ENCODE measurements around the gene AGO4. TPM values are rescaled to one million over a fixed set of nuclear protein-coding genes. Genes with fewer than 3 reads are reported as not detected.

Gene AGO4
- total and polyA plus RNA-seq, 2 of the 4 experiments (the other 2 are of a cell fraction) = 8.2 to 9.2 TPM

DNA sequence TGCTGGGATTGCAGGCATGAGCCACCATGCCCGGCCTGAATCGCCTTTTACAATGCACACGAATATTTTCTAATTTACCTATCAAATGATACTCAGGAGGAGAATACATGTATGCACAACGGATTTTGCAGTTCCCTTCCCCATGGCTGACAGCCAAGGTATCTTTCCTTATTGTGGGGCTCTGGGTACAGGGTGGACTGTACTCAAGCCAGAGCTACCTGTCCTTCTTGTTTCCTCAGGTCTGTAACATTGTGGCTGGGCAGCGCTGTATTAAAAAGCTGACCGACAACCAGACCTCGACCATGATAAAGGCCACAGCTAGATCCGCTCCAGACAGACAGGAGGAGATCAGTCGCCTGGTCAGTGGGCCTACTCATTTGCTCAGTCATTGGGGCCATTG is 93.4 kb downstream of the AGO4 start:
- no peak overlapping the region for H3K56ac ChIP-seq (ENCODE audit: extremely low read depth, insufficient read depth, low read length)

More for the DNA sequence above, 93.4 kb downstream of the AGO4 start:
- 100% methylated on average over 4 of the region's 9 CpGs; no CpG with 5 or more reads in 1 of the 2 experiments for WGBS, 2 experiments (ENCODE audit: extremely low coverage in 2 of 2, insufficient read length in 1 of 2)
- Histone ChIP-seq H3K36me3 (ENCODE audit: control insufficient read depth, insufficient read depth, low read length) (peaks cover 24% of the 10 kb centered on the region), H2AFZ (replicated peaks; ENCODE audit: low read length, poor library complexity) (no peak overlapping the region), H3K18ac (ENCODE audit: low read depth, low read length) (no peak overlapping the region), H4K91ac (ENCODE audit: insufficient read depth, low read depth, low read length) (no peak overlapping the region), H3K4ac (ENCODE audit: low read depth, low read length) (no peak overlapping the region), H2BK15ac (ENCODE audit: low read depth, low read length) (no peak overlapping the region), H2BK5ac (ENCODE audit: low read depth, low read length, poor library complexity, severe bottlenecking) (no peak overlapping the region), H3K9me1 (ENCODE audit: insufficient read depth, low read length) (peaks cover 7% of the 10 kb centered on the region), H3K4me2 (ENCODE audit: low read depth, low read length) (no peak overlapping the region), H3K14ac (replicated peaks; ENCODE audit: low read depth, low read length) (no peak overlapping the region), H3K4me1 (ENCODE audit: control insufficient read depth, insufficient read depth, low read length) (no peaks in the 10 kb centered on the region), H3K4me3 (ENCODE audit: insufficient read depth, low read depth, low read length) (no peak overlapping the region), H3K9ac (ENCODE audit: low read depth, low read length) (no peak overlapping the region), H3K27me3 (ENCODE audit: control insufficient read depth, insufficient read depth, low read length) (no peaks in the 10 kb centered on the region), H3K23ac (ENCODE audit: low read depth, low read length) (no peak overlapping the region), H2AK9ac (replicated peaks; ENCODE audit: low read depth, low read length, poor library complexity) (no peak overlapping the region), H3K9me3 (ENCODE audit: control insufficient read depth, insufficient read depth, low read length) (no peaks in the 10 kb centered on the region), H4K5ac (ENCODE audit: low read depth, low read length) (no peak overlapping the region), H4K20me1 (ENCODE audit: insufficient read depth, low read length) (no peaks in the 10 kb centered on the region), H2BK20ac (ENCODE audit: low read depth, low read length) (no peak overlapping the region), H3K27ac (ENCODE audit: insufficient read depth, low read length) (no peak overlapping the region), H2BK120ac (ENCODE audit: low read depth, low read length) (no peak overlapping the region), H3K79me1 (ENCODE audit: low read depth in 1 of 2, low read length in 2 of 2) (no peaks in the 10 kb centered on the region), H4K8ac (ENCODE audit: low read depth in 2 of 2, low read length in 2 of 2) (no peak overlapping the region), H2AK5ac (ENCODE audit: low read depth, low read length) (no peak overlapping the region)
- dilution Hi-C loops (cut with HindIII; ENCODE audit: low sequenced_read_pairs, unreplicated experiment) = no loop called here
- intact Hi-C loops (cut with micrococcal nuclease) = no loop called here
- in situ Hi-C loops (cut with MboI; ENCODE audit: low sequenced_read_pairs) = no loop called here
- ChIA-PET POLR2A (ENCODE audit: unreplicated experiment) (no interaction called here), CTCF (no interaction called here)
- TF ChIP-seq, protein P1, sequence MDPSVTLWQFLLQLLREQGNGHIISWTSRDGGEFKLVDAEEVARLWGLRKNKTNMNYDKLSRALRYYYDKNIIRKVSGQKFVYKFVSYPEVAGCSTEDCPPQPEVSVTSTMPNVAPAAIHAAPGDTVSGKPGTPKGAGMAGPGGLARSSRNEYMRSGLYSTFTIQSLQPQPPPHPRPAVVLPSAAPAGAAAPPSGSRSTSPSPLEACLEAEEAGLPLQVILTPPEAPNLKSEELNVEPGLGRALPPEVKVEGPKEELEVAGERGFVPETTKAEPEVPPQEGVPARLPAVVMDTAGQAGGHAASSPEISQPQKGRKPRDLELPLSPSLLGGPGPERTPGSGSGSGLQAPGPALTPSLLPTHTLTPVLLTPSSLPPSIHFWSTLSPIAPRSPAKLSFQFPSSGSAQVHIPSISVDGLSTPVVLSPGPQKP (IDR thresholded peaks at IDR 0.05; ENCODE audit: borderline replicate concordance, low read depth, low read length) = no peak
- TF ChIP-seq, protein P2, sequence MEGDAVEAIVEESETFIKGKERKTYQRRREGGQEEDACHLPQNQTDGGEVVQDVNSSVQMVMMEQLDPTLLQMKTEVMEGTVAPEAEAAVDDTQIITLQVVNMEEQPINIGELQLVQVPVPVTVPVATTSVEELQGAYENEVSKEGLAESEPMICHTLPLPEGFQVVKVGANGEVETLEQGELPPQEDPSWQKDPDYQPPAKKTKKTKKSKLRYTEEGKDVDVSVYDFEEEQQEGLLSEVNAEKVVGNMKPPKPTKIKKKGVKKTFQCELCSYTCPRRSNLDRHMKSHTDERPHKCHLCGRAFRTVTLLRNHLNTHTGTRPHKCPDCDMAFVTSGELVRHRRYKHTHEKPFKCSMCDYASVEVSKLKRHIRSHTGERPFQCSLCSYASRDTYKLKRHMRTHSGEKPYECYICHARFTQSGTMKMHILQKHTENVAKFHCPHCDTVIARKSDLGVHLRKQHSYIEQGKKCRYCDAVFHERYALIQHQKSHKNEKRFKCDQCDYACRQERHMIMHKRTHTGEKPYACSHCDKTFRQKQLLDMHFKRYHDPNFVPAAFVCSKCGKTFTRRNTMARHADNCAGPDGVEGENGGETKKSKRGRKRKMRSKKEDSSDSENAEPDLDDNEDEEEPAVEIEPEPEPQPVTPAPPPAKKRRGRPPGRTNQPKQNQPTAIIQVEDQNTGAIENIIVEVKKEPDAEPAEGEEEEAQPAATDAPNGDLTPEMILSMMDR (conservative IDR thresholded peaks at IDR 0.05; ENCODE audit: low read depth, low read length) = no peak
- TF ChIP-seq MXI1 (IDR thresholded peaks at IDR 0.05; ENCODE audit: borderline replicate concordance, low read depth, low read length) = no peak
- no peak for TF ChIP-seq FOS (IDR thresholded peaks at IDR 0.05; ENCODE audit: low read depth, low read length)
- no peak for TF ChIP-seq POLR2A (IDR thresholded peaks at IDR 0.05; ENCODE audit: low read depth, low read length)
- TF ChIP-seq MAZ (IDR thresholded peaks at IDR 0.05; ENCODE audit: borderline replicate concordance, low read depth, low read length) = no peak
- no peak for TF ChIP-seq BHLHE40 (IDR thresholded peaks at IDR 0.05; ENCODE audit: low read depth, low read length)
- TF ChIP-seq NFE2L2 (IDR thresholded peaks at IDR 0.05; ENCODE audit: low read depth, low read length) = no peak
- TF ChIP-seq CEBPB (IDR thresholded peaks at IDR 0.05; ENCODE audit: low read depth, low read length) = no peak
- TF ChIP-seq, protein P3, sequence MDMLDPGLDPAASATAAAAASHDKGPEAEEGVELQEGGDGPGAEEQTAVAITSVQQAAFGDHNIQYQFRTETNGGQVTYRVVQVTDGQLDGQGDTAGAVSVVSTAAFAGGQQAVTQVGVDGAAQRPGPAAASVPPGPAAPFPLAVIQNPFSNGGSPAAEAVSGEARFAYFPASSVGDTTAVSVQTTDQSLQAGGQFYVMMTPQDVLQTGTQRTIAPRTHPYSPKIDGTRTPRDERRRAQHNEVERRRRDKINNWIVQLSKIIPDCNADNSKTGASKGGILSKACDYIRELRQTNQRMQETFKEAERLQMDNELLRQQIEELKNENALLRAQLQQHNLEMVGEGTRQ (IDR thresholded peaks at IDR 0.05; ENCODE audit: low read depth, low read length) = no peak
- no peak for TF ChIP-seq RAD21 (IDR thresholded peaks at IDR 0.05; ENCODE audit: low read length)
- no peak for TF ChIP-seq SMC3 (IDR thresholded peaks at IDR 0.05; ENCODE audit: low read depth, low read length)
- no peak for TF ChIP-seq MAFK (IDR thresholded peaks at IDR 0.05; ENCODE audit: low read depth, low read length)
- TF ChIP-seq RFX5 (IDR thresholded peaks at IDR 0.05; ENCODE audit: low read depth, low read length) = no peak
- TF ChIP-seq RCOR1 (IDR thresholded peaks at IDR 0.05; ENCODE audit: insufficient replicate concordance, low read length) = no peak
- TF ChIP-seq CHD1 (IDR thresholded peaks at IDR 0.05; ENCODE audit: low read depth, low read length) = no peak
- BruUV-seq (replicated peaks) = no TSS peak
- DNase-seq = no peak
- ATAC-seq (ENCODE audit: low read depth) = no peak

Measured in IMR-90 (cell line).